ENCODE results near the gene SEMA6B. TPM values are rescaled to one million over a fixed set of nuclear protein-coding genes. Genes with fewer than 3 reads are reported as not detected.

The SEMA6B gene
- total and polyA plus RNA-seq, 8 donors: 1.2 to 6.7 (median 2.0) TPM; not detected in 1

DNA sequence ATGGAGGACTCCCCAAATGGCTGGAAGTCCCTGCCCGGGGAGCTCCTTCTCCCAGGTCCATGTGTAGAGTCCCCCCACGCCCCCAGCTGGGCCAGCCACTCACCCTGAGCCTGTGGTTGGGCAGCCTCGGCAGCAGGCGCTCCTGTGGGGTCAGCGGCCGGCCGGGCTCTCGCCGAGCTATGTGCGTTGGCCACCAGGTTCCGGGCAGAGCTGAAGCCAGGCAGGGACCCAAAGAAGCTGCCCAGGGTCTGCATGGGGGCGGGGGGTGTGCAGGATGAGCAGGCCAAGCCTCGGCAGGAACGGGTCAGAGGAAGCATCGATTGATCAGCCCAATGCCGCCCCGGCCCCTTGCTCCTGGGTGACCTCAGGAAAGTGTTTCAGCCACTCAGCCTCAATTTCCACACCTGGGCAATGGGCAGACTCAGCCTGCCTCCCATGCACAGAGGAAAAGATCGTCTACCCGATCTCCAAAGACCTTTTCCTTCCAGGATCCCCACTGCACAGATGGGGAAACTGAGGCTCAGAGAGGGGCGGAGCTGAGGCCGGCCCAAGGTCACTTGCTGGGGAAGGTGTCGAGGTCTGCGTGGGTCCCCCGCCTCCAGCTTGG lies 41.9 kb downstream of the SEMA6B start:
- 77 to 90% (median 84%) methylated on average over 17 to 24 of the region's 24 CpGs for WGBS, 5 donors
- H3K27ac ChIP-seq: peak overlapping the region in 4 of 5 donors; percentile 77 to 89 (median 80)
- TF ChIP-seq POLR2A (IDR thresholded peaks at IDR 0.05) (no peak), POLR2AphosphoS5 (IDR thresholded peaks at IDR 0.05) (no peak), EP300 (IDR thresholded peaks at IDR 0.05) (no peak)
- TF ChIP-seq, protein P1, sequence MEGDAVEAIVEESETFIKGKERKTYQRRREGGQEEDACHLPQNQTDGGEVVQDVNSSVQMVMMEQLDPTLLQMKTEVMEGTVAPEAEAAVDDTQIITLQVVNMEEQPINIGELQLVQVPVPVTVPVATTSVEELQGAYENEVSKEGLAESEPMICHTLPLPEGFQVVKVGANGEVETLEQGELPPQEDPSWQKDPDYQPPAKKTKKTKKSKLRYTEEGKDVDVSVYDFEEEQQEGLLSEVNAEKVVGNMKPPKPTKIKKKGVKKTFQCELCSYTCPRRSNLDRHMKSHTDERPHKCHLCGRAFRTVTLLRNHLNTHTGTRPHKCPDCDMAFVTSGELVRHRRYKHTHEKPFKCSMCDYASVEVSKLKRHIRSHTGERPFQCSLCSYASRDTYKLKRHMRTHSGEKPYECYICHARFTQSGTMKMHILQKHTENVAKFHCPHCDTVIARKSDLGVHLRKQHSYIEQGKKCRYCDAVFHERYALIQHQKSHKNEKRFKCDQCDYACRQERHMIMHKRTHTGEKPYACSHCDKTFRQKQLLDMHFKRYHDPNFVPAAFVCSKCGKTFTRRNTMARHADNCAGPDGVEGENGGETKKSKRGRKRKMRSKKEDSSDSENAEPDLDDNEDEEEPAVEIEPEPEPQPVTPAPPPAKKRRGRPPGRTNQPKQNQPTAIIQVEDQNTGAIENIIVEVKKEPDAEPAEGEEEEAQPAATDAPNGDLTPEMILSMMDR (IDR thresholded peaks at IDR 0.05): no peak
- H3K9me3 ChIP-seq: no peaks in the 10 kb centered on the region
- peak overlapping the region; percentile 33 to 45 (median 40) for H3K4me3 ChIP-seq
- peaks cover 0 to 21% (median 8%) of the 10 kb centered on the region in 4 donors for H3K36me3 ChIP-seq
- peaks cover 0 to 8% (median 0%) of the 10 kb centered on the region in 3 donors for H3K27me3 ChIP-seq
- no peak for DNase-seq
- H3K4me1 ChIP-seq: peaks cover 17 to 37% (median 24%) of the 10 kb centered on the region in 4 donors
- intact Hi-C loops (cut with DNase I; ENCODE audit: low total_unique reads): no loop called here

DNA sequence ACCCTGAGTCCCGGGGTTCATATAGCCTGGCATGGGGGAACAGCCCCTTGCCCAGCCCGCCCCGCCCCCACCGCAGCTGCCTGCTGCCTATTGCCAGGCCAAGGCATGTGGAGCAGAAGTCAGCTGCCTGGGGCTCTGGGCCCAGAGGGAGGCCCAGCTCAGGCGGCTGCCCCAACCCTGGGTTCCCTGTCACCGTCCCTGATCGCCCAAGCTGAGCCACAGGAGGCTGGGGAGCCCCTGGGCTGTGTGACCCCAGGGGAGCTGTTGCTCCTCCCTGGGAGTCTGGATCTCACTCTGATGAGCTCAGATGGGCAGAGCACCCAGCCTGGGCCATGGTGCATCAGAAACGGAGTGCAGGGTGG lies 42.6 kb downstream of the SEMA6B start:
- Histone ChIP-seq H3K27me3 (peaks cover 0 to 8% (median 0%) of the 10 kb centered on the region in 3 donors), H3K36me3 (peaks cover 0 to 28% (median 9%) of the 10 kb centered on the region in 4 donors), H3K4me1 (peaks cover 17 to 37% (median 24%) of the 10 kb centered on the region in 4 donors), H3K27ac (peak overlapping the region in 3 of 5 donors; percentile 77 to 89 (median 82)), H3K9me3 (no peaks in the 10 kb centered on the region), H3K4me3 (peak overlapping the region in 3 of 4 donors; percentile 33 to 45 (median 41))
- WGBS, 5 donors: 43 to 60% (median 54%) methylated on average over 1 to 8 of the region's 8 CpGs
- no peak for TF ChIP-seq POLR2A (IDR thresholded peaks at IDR 0.05)
- TF ChIP-seq EP300 (IDR thresholded peaks at IDR 0.05): no peak
- no peak for TF ChIP-seq POLR2AphosphoS5 (IDR thresholded peaks at IDR 0.05)
- TF ChIP-seq, protein P1 (IDR thresholded peaks at IDR 0.05): no peak
- intact Hi-C loops (cut with DNase I; ENCODE audit: low total_unique reads): no loop called here
- DNase-seq: no peak

DNA sequence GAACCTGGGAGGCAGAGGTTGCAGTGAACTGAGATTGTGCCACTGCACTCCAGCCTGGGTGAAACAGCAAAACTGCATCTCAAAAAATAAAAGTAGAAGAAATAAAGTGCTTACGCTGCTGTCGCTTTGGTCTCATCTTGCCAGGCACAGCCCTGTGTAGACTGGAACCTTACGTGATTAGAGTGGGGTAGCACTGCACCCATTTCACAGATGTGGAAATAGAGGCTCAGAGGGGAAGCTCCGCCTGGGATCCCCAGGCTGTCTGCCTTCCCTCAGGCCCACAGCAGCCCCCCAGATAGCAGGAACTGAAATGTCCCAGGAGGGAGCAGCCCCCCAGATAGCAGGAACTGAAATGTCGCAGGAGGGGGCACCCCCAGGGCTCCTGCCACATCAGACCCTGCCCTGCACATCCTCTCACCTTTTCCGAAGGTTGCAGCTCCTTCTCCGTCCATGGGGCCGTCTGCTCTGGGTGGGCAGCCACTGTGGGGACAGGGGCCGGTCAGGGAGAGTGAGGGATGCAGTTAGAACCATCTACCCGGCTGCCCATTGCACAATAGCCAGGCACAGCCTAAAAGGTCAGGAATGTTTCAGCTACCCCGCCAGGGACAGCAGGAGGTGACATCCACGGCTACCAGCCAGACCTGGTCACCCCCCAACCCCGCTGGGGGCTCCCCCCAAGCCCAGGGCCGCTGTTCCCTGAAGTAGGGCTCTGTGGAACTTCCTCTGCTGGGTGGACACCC lies 43.1 kb downstream of the SEMA6B start:
- 63 to 80% (median 77%) methylated on average over 12 to 14 of the region's 14 CpGs for WGBS, 5 donors
- peaks cover 0 to 28% (median 9%) of the 10 kb centered on the region in 4 donors for H3K36me3 ChIP-seq
- H3K27me3 ChIP-seq: peaks cover 0 to 8% (median 0%) of the 10 kb centered on the region in 3 donors
- H3K4me3 ChIP-seq: peak overlapping the region in 3 of 4 donors; percentile 33 to 45 (median 41)
- peaks cover 17 to 37% (median 24%) of the 10 kb centered on the region in 4 donors for H3K4me1 ChIP-seq
- no peaks in the 10 kb centered on the region for H3K9me3 ChIP-seq
- no peak for TF ChIP-seq POLR2AphosphoS5 (IDR thresholded peaks at IDR 0.05)
- TF ChIP-seq, protein P1 (IDR thresholded peaks at IDR 0.05): no peak
- TF ChIP-seq POLR2A (IDR thresholded peaks at IDR 0.05): no peak
- TF ChIP-seq EP300 (IDR thresholded peaks at IDR 0.05): no peak
- no peak for DNase-seq
- H3K27ac ChIP-seq: peak overlapping the region in 2 of 5 donors; percentile 82 to 89
- intact Hi-C loops (cut with DNase I; ENCODE audit: low total_unique reads): no loop called here

DNA sequence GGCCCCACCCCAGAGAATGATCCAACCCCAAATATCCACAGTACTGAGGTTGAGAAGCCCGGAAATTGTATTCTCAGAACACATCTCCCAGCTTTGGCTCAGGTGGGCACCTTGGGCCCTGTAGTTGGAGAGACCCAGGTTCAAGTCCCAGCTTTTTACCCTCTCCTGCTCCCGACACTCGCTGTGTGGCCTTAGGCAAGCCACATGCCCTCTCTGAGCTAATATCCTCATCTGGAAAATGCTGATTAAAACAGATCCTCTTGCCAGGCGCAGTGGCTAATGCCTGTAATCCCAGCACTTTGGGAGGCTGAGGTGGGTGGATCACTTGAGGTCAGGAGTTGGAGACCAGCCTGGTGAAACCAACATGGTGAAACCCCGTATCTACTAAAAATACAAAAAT lies 43.8 kb downstream of the SEMA6B start:
- WGBS, 5 donors: 88 to 91% (median 90%) methylated on average over 5 of the region's 5 CpGs
- Histone ChIP-seq H3K36me3 (peaks cover 0 to 28% (median 9%) of the 10 kb centered on the region in 4 donors), H3K9me3 (no peaks in the 10 kb centered on the region), H3K4me3 (no peak overlapping the region), H3K4me1 (peaks cover 17 to 34% (median 24%) of the 10 kb centered on the region in 4 donors), H3K27ac (peak overlapping the region in 1 of 5 donors; percentile 89), H3K27me3 (peaks cover 0 to 8% (median 0%) of the 10 kb centered on the region in 3 donors)
- DNase-seq: no peak
- intact Hi-C loops (cut with DNase I; ENCODE audit: low total_unique reads): no loop called here
- TF ChIP-seq, protein P1 (IDR thresholded peaks at IDR 0.05): no peak
- TF ChIP-seq POLR2AphosphoS5 (IDR thresholded peaks at IDR 0.05): no peak
- TF ChIP-seq POLR2A (IDR thresholded peaks at IDR 0.05): no peak
- no peak for TF ChIP-seq EP300 (IDR thresholded peaks at IDR 0.05)

Measured in stomach (tissue), 9 donors.